A549 (cell line): ENCODE data around the gene LCE2B.

Experiments used
- CHD4 ChIP-seq: fragments of 200-600 bp; sonication (generic); IDR thresholded peaks from 2 replicates; pipeline ENCODE4 v1.6.1; 2016; ENCODE audit warnings: antibody characterized with exemption, mild to moderate bottlenecking, borderline replicate concordance
- HDAC2 ChIP-seq: fragments of 200-600 bp; sonication (generic); IDR thresholded peaks from 2 replicates; pipeline ENCODE4 v1.6.1; 2016
- TF ChIP-seq, protein P1 (sequence below): fragments of >200 bp; sonication (Bioruptor Twin); formaldehyde crosslinking; IDR thresholded peaks from 3 replicates; pipeline ENCODE4 v1.5.1; 2016
- TF ChIP-seq, protein P2 (sequence below): fragments of 200-600 bp; sonication (generic); IDR thresholded peaks from 2 replicates; pipeline ENCODE4 v1.6.1; 2016; ENCODE audit warnings: antibody characterized with exemption, mild to moderate bottlenecking, moderate library complexity

DNA sequence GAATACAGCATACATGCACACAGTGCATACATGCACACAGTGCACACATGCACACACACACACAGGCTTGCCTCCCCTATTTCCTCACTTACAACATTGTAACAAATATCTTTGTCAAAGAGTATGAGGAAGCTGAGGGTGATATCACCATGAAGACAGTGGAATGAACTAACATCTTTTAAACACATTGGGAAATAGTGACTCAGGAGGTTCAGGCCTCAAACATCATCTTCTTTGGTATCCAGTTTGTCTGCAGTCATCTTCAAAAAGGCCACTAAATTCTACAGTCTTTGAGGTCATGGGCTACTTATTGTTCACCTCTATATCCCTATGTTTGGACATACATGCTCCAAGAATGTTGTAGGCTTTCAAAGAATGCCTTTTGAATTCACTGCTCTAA lies 2.1 kb upstream of the LCE2B start:
- TF ChIP-seq HDAC2 (no peak), CHD4 (no peak)
- TF ChIP-seq, protein P1, sequence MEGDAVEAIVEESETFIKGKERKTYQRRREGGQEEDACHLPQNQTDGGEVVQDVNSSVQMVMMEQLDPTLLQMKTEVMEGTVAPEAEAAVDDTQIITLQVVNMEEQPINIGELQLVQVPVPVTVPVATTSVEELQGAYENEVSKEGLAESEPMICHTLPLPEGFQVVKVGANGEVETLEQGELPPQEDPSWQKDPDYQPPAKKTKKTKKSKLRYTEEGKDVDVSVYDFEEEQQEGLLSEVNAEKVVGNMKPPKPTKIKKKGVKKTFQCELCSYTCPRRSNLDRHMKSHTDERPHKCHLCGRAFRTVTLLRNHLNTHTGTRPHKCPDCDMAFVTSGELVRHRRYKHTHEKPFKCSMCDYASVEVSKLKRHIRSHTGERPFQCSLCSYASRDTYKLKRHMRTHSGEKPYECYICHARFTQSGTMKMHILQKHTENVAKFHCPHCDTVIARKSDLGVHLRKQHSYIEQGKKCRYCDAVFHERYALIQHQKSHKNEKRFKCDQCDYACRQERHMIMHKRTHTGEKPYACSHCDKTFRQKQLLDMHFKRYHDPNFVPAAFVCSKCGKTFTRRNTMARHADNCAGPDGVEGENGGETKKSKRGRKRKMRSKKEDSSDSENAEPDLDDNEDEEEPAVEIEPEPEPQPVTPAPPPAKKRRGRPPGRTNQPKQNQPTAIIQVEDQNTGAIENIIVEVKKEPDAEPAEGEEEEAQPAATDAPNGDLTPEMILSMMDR: no peak
- TF ChIP-seq, protein P2, sequence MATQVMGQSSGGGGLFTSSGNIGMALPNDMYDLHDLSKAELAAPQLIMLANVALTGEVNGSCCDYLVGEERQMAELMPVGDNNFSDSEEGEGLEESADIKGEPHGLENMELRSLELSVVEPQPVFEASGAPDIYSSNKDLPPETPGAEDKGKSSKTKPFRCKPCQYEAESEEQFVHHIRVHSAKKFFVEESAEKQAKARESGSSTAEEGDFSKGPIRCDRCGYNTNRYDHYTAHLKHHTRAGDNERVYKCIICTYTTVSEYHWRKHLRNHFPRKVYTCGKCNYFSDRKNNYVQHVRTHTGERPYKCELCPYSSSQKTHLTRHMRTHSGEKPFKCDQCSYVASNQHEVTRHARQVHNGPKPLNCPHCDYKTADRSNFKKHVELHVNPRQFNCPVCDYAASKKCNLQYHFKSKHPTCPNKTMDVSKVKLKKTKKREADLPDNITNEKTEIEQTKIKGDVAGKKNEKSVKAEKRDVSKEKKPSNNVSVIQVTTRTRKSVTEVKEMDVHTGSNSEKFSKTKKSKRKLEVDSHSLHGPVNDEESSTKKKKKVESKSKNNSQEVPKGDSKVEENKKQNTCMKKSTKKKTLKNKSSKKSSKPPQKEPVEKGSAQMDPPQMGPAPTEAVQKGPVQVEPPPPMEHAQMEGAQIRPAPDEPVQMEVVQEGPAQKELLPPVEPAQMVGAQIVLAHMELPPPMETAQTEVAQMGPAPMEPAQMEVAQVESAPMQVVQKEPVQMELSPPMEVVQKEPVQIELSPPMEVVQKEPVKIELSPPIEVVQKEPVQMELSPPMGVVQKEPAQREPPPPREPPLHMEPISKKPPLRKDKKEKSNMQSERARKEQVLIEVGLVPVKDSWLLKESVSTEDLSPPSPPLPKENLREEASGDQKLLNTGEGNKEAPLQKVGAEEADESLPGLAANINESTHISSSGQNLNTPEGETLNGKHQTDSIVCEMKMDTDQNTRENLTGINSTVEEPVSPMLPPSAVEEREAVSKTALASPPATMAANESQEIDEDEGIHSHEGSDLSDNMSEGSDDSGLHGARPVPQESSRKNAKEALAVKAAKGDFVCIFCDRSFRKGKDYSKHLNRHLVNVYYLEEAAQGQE: no peak
